ENCODE measurements around the gene ZNF768. TPM values are rescaled to one million over a fixed set of nuclear protein-coding genes. Genes with fewer than 3 reads are reported as not detected.

Gene ZNF768
- total and polyA plus RNA-seq, 2 donors (not counting 1 experiment from before 2014, with no cell fraction given): 8.2 to 23.9 TPM

GRCh38 chr16:30552956-30553355 is 26.6 kb upstream of the ZNF768 start:
- Histone ChIP-seq H2AFZ (ENCODE audit: low read length) (no peak overlapping the region), H3K9ac (ENCODE audit: insufficient read depth, low read length) (no peak overlapping the region), H3K79me2 (ENCODE audit: control insufficient read depth, insufficient read depth, low read length) (peaks cover 8% of the 10 kb centered on the region), H3K9me3 (ENCODE audit: control insufficient read depth, insufficient read depth, low read depth, low read length) (no peaks in the 10 kb centered on the region), H3K27me3 (ENCODE audit: control insufficient read depth, insufficient read depth, low read length) (no peaks in the 10 kb centered on the region), H3K4me3 (replicated peaks in 1 of 4; ENCODE audit: control extremely low read depth in 1 of 4, insufficient read depth in 1 of 4, low read depth in 3 of 4, low read length in 4 of 4) (no peak overlapping the region), H3K36me3 (ENCODE audit: control insufficient read depth, insufficient read depth, low read length) (peaks cover 10% of the 10 kb centered on the region), H4K20me1 (ENCODE audit: control insufficient read depth, extremely low read depth, insufficient read depth, low read length) (no peaks in the 10 kb centered on the region), H3K27ac (ENCODE audit: insufficient read depth, low read length) (no peak overlapping the region), H3K4me2 (ENCODE audit: extremely low read depth, insufficient read depth, low read length) (no peak overlapping the region), H3K4me1 (ENCODE audit: control insufficient read depth, extremely low read depth, insufficient read depth, low read length) (no peaks in the 10 kb centered on the region)
- no peak for TF ChIP-seq EZH2 (IDR thresholded peaks at IDR 0.05; ENCODE audit: low read length, missing control alignments)
- no peak for TF ChIP-seq CTCF (conservative IDR thresholded peaks at IDR 0.05 in 1 of 2, IDR thresholded peaks at IDR 0.05 in 1 of 2; ENCODE audit: low read depth in 1 of 2, low read length in 2 of 2)
- DNase-seq (ENCODE audit: low read depth in 2 of 2): no peak

GRCh38 chr16:30551781-30552180 is 25.4 kb upstream of the ZNF768 start:
- no peak overlapping the region for H3K27ac ChIP-seq (ENCODE audit: insufficient read depth, low read length)
- H2AFZ ChIP-seq (ENCODE audit: low read length): no peak overlapping the region
- no peaks in the 10 kb centered on the region for H3K27me3 ChIP-seq (ENCODE audit: control insufficient read depth, insufficient read depth, low read length)
- no peak overlapping the region for H3K4me2 ChIP-seq (ENCODE audit: extremely low read depth, insufficient read depth, low read length)
- DNase-seq (ENCODE audit: low read depth in 2 of 2): no peak
- no peak overlapping the region for H3K9ac ChIP-seq (ENCODE audit: insufficient read depth, low read length)
- no peaks in the 10 kb centered on the region for H3K9me3 ChIP-seq (ENCODE audit: control insufficient read depth, insufficient read depth, low read depth, low read length)
- H4K20me1 ChIP-seq (ENCODE audit: control insufficient read depth, extremely low read depth, insufficient read depth, low read length): no peaks in the 10 kb centered on the region
- peaks cover 10% of the 10 kb centered on the region for H3K36me3 ChIP-seq (ENCODE audit: control insufficient read depth, insufficient read depth, low read length)
- peaks cover 3% of the 10 kb centered on the region for H3K79me2 ChIP-seq (ENCODE audit: control insufficient read depth, insufficient read depth, low read length)
- no peak for TF ChIP-seq CTCF (conservative IDR thresholded peaks at IDR 0.05 in 1 of 2, IDR thresholded peaks at IDR 0.05 in 1 of 2; ENCODE audit: low read depth in 1 of 2, low read length in 2 of 2)
- TF ChIP-seq EZH2 (IDR thresholded peaks at IDR 0.05; ENCODE audit: low read length, missing control alignments): no peak
- H3K4me1 ChIP-seq (ENCODE audit: control insufficient read depth, extremely low read depth, insufficient read depth, low read length): no peaks in the 10 kb centered on the region
- no peak overlapping the region for H3K4me3 ChIP-seq (replicated peaks in 1 of 4; ENCODE audit: control extremely low read depth in 1 of 4, insufficient read depth in 1 of 4, low read depth in 3 of 4, low read length in 4 of 4)

- H3K27ac ChIP-seq (ENCODE audit: insufficient read depth, low read length): no peak overlapping the region
- no peaks in the 10 kb centered on the region for H3K27me3 ChIP-seq (ENCODE audit: control insufficient read depth, insufficient read depth, low read length)
- no peaks in the 10 kb centered on the region for H3K79me2 ChIP-seq (ENCODE audit: control insufficient read depth, insufficient read depth, low read length)
- no peaks in the 10 kb centered on the region for H3K4me1 ChIP-seq (ENCODE audit: control insufficient read depth, extremely low read depth, insufficient read depth, low read length)
- H4K20me1 ChIP-seq (ENCODE audit: control insufficient read depth, extremely low read depth, insufficient read depth, low read length): no peaks in the 10 kb centered on the region
- H3K36me3 ChIP-seq (ENCODE audit: control insufficient read depth, insufficient read depth, low read length): no peaks in the 10 kb centered on the region
- H3K4me2 ChIP-seq (ENCODE audit: extremely low read depth, insufficient read depth, low read length): no peak overlapping the region
- no peak for DNase-seq (ENCODE audit: low read depth in 2 of 2)
- no peak overlapping the region for H2AFZ ChIP-seq (ENCODE audit: low read length)
- H3K9me3 ChIP-seq (ENCODE audit: control insufficient read depth, insufficient read depth, low read depth, low read length): no peaks in the 10 kb centered on the region
- H3K4me3 ChIP-seq (replicated peaks in 1 of 4; ENCODE audit: control extremely low read depth in 1 of 4, insufficient read depth in 1 of 4, low read depth in 3 of 4, low read length in 4 of 4): no peak overlapping the region
- no peak overlapping the region for H3K9ac ChIP-seq (ENCODE audit: insufficient read depth, low read length)
- no peak for TF ChIP-seq CTCF (conservative IDR thresholded peaks at IDR 0.05 in 1 of 2, IDR thresholded peaks at IDR 0.05 in 1 of 2; ENCODE audit: low read depth in 1 of 2, low read length in 2 of 2)
- TF ChIP-seq EZH2 (IDR thresholded peaks at IDR 0.05; ENCODE audit: low read length, missing control alignments): no peak
Observed at GRCh38 chr16:30548416-30549253, 22.3 kb upstream of the ZNF768 start.
